G401 (cell line): ENCODE results near the gene SH2D1A. TPM values are rescaled to one million over a fixed set of nuclear protein-coding genes. Genes with fewer than 3 reads are reported as not detected.
"Not testable (repeated sequence)": the region's sequence is repeated elsewhere in the genome, so short reads cannot be mapped to it uniquely, and the experiment has no call there.

ENCODE experiments used
- DNase-seq: peaks from one replicate; pipeline ENCODE4 v3.0.0-alpha.2; 2015; ENCODE audit warnings: low spot score
- in situ Hi-C: cut with HindIII; loops from 2 replicates; pipeline ENCODE4 v1.10.0; 2016; ENCODE audit warnings: low sequenced_read_pairs, mixed read lengths
- total RNA-seq: library from RNA; depleted of rRNA; stranded (reverse); fragments of >200 nt; shearing (Covaris generic); gene quantifications from 2 replicates; pipeline ENCODE4 v1.2.3, GENCODE V29; 2014; rRNA removed

The SH2D1A gene
- total RNA-seq, result not detected in 2 replicates

DNA sequence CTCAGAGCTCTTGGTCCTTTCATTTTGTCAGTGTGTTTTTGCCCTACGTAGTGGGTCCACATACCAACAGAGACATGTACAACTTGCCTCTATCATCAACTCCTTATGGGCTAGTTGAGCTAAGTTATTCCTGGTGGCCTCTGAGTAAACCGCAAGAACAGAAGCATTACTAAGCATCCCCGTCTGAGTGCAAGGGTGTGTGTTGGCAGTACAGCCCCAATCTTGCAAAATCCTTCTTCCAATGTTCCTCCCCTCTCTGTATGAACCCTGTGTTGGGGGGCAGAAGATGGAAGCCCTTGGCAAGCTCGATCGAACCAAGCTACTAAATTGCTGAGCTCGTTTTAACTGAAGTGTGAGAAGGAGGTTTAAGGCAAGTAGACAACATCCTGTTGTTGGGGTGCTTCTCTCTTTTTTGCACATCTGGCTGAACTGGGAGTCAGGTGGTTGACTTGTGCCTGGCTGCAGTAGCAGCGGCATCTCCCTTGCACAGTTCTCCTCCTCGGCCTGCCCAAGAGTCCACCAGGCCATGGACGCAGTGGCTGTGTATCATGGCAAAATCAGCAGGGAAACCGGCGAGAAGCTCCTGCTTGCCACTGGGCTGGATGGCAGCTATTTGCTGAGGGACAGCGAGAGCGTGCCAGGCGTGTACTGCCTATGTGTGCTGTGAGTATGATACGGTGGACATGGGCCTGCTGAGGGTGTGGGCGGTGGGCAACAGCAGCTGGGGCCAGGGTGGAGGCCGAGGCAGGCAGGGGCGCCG, at the start of gene SH2D1A:
SH2D1A (plus strand) TSS at position 447 of the 760 bp plus-strand sequence; CDS start at position 527, 80 bp downstream.
- DNase-seq, result no peak
- in situ Hi-C loops, result no loop called here

DNA sequence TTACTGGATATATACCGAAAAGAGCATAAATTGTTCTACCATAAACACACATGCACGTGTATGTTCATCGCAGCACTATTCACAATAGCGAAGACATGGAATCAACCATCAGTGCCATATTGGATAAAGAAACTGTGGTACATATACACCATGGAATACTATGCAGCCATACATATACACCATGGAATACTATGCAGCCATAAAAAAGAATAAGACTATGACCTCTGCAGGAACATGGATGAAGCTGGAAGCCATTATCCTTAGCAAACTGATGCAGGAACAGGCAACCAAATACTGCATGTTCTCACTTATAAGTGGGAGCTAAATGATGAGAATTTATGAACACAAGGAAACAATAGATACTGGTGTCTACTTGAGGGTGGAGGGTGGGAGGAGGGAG, 47.0 kb upstream of the SH2D1A start:
- in situ Hi-C loops, DNase-seq: not testable (repeated sequence)

DNA sequence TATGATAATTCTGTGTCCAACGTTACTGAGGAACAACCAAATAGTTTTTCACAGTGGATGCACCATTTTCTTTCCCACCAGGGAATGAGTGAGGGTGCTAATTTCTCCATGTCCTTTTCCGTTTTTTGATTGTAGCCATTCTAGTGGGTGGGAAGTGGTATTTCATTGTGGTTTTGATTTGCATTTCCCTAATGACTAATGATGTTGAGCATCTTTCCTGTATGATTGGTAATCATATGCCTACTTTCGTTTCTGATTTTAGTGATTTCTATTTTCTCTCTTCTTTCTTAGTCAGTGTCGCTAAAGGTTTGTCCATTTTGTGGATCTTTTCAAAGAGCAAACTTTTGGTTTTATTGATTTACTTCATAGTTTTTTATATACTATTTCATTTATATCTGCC, 46.0 kb upstream of the SH2D1A start:
- DNase-seq, result no peak
- in situ Hi-C loops, result no loop called here

DNA sequence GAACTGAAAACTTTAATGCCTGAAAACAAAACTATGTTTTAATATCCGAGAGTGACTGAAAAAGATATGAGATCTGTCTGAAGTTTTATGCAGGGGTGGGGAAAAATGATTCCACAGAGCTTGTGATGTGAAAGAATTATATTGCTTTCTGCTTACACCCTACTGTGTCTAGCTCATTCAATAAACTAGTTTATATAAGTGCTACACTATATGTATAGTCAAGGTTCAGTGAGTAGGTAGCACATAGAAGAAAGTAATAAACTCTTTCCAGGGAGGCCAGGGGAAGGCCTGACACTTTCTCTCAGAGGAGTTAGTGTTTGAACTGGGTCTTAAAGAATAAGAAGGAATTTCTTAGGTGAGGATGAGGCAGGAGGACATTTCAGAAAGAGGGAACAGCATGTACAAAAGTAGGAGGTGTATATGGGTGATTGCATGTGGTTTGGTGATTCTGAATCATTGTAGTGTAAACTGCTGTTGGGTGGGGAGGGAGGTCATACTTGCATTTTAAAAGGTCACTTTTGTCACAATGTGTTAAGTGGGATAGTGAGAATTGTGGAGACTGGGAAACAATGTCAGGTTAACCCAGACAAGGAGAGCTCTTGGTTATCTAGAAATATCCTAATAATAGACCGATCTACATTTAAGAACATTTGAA, 39.0 kb upstream of the SH2D1A start:
- no peak for DNase-seq
- in situ Hi-C loops, result no loop called here

DNA sequence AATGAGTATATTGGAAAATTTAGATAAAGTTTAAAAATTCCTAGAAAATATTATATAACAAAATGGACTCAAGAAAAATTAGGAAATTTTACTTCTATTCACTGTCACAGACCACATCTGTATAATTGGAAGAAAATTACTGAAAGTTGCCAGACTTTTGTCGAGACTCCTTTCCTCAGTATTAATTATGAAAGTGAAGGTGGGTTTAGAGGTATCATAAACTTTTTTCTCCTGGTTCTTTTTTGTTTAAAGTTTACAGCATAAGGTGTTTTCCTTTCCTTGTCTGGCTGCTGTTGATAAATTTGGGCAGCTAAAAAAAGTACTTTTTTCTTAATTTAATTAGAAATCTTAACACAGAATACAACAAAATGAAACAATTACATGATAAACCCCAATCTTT, 20.6 kb upstream of the SH2D1A start:
- no peak for DNase-seq
- in situ Hi-C loops, result no loop called here

DNA sequence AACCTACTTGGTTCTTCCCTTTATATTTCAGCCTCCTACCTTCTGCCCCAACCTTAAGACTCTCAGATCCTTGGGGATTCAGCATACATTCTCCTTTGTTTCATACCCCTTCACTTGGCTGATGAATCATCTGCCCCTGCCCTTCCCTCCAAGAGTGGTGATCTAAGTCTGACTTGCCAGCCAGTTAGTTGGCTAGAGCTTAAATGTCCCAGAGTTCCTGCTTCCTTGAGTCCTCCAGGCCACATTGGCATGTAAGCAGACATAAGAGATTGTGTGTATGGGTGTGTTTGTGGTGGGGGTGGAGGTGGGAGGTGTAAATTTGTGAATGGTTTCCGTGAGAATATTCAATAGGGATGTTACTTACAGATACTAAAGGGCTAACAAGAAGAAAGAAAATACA, 17.6 kb upstream of the SH2D1A start:
- in situ Hi-C loops, result no loop called here
- DNase-seq, result no peak

DNA sequence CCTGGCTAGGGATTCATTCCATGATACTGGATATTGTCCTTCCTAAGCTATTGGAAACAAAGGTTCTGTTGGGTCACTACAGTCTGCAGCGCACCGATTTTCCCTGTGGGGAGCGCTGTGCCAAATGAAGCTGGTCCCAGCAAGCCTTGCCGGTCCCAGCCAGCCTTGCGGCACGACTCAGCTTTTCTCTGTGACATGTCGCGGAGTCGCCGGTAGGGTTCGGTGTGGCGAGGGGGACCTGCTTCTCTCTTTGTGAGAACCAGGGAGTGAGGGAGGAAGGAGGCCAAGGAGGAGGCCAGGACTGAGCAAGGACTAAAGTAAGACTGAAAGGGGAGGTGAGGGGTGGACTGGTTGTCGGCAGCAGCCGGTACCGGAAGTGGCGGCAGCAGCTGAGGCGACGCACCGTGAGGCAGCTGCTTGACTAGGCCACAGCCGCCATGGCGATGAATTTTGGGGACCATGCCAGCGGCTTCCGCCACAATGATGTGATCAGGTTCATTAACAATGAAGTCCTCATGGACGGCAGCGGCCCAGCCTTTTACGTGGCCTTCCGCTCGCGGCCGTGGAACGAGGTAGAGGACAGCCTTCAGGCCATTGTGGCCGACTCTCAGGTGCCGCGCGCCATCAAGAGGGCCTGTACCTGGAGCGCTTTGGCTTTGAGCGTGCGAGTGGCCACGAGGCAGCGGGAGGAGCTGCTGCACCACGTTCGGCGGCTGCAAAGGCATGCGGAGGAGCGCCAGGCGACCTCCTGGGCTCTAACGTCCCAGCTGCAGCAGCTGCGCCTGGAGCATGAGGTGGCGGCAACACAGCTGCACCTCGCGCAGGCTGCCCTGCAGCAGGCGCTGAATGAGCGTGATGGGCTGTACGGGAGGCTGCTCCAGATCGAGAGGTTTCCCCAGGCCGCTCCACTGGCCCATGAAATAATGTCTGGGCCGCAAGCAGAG, 13.6 kb upstream of the SH2D1A start, which contains the start of gene TEX13D:
TEX13D (plus strand) TSS at position 180 of the 944 bp plus-strand sequence; CDS start at position 438, 258 bp downstream.
- no peak for DNase-seq
- in situ Hi-C loops, result no loop called here

DNA sequence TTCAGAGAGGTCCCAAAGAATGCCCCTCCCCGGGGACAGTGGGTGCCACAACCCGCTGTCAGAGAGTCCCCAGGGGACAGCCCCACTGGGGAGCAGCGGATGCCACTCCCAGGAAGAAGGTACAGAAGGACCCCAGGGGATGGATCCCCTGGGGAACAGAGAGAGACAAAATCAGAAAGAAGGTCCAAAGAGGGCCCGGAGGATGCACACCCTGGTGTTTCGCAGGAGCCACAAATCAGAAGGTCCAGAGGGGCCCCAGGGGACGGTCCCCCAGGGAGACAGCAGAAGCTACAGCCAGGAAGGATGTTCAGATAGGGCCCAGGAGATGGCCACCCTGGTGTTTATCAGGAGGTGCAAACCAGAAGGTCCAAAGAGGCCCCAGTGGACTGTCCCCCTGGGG, 12.5 kb upstream of the SH2D1A start:
- no peak for DNase-seq
- in situ Hi-C loops, result no loop called here

DNA sequence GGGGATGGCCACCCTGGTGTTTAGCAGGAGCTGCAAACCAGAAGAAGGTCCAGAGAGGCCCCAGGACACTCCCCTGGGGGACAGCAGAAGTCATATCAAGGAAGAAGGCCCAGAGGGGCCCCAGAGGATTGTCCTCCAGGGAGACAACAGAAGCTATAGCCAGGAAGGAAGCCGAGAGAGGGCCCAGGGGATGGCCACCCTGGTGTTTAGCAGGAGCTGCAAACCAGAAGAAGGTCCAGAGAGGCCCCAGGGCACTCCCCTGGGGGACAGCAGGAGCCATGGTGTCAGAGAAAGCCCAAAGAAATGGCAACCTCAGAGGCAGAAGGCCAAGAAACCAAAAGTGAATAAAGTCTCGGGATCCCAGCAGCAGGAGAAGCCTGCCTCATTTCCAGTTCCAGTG, 11.8 kb upstream of the SH2D1A start:
- DNase-seq, in situ Hi-C loops: not testable (repeated sequence)

DNA sequence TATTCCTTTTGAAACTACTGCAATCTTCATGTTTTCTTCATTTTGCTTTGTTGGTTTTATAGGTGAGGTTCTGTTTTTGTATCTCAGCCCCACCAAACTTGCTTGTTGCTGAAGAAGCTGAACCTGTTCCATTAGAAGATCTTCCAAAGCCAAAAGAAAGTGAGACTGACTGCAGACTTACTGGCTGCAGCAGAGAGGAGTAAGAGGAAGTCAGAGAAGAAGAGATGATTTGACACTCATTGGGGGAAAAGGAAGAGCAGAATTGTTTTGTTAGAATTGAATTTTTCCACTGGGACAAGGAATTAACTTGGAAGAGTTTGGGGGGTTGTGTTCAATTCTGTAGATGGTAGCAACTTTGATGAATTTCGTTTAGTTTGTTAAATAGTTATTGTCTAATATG, 10.8 kb upstream of the SH2D1A start:
- DNase-seq, result no peak
- in situ Hi-C loops, result no loop called here

DNA sequence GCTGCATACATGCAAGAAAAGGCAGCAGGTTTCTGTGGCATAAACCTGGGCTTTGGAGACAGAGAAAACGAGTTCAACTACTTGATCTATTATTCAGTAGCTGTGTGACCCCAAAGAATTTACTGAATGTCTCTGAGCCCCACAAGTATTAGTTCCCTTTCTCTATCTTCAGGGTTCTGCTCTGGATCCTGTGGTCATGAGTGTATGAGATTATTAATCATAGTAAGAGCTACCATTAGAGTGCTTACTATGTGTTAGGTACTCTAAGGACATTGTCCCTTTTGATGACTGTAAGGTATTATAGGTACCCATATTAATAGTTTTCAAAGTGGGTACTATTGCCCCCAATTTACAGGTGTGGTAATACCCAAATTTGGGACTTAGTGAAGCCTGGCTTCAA, 8.4 kb upstream of the SH2D1A start:
- no peak for DNase-seq
- in situ Hi-C loops, result no loop called here

DNA sequence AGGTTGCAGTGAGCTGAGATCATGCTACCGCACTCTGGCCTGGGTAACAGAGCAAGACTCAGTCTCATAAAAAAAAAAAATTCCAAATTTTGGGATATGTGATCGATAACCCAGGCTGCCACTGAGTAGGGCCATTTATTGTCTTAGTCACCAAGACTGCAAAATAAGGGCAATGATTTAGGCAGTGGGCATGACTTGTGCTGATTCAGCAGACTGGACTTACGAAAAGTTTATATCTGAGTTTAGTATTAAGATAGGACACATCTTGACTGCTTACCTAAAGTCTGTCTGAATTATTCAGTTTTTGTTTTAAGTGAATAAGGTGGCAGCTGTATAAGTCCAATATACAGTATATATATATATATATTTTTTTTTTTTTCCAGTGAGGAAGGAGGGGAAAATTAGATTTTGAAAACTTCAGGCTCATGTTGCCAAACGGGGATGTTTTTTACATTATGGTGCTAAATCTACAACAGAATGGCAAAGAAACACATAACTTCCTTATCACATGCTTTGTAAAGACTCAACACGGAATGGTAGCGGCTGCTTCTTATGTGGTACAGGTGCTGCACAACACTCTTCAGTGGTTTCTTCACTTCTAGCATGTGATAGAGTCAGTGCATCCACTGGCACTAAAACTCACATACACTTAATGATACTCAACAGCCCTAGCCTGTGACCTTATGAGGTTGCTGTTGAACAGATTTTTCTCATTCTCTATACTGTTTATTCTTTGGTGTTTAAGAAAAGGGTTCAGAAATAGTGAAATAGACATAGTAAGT, 7.4 kb upstream of the SH2D1A start:
- no peak for DNase-seq

DNA sequence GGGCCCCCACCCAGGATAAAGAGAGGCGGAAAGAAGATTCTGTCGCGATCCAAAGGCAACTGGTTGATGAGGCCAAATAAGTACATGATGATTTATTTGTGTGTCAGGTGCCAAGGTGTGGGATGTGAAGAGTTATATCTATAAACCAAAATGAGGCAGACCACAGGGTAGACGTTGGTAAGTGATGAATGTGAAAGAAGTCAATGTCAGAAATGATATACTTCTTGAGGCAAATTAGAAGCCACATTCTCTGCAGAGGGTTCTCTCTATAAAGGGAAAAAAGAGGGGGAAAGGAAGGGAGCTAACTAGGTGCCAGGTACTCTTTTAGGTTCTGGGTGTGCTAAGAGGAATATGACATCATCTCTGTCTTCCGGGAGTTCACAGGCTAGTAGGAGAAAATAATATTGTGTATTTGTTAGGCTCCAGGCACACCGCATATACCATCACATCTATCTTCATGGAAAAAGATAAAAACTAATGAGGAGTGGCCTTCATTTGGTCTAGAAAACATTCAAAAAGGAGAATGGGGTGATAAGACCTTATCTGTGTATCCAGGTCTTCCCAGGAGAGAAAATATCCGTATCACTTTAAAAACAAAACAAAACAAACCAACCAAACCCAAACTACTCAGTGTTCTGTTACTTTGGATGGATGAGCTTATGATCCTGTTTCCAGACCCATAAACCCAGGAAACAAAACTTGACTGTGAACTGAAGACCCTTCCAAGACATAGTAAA, 4.8 kb upstream of the SH2D1A start:
- DNase-seq, result no peak
- in situ Hi-C loops, result no loop called here

More for the DNA sequence above, 7.4 kb upstream of the SH2D1A start:
- in situ Hi-C loops, result no loop called here

DNA sequence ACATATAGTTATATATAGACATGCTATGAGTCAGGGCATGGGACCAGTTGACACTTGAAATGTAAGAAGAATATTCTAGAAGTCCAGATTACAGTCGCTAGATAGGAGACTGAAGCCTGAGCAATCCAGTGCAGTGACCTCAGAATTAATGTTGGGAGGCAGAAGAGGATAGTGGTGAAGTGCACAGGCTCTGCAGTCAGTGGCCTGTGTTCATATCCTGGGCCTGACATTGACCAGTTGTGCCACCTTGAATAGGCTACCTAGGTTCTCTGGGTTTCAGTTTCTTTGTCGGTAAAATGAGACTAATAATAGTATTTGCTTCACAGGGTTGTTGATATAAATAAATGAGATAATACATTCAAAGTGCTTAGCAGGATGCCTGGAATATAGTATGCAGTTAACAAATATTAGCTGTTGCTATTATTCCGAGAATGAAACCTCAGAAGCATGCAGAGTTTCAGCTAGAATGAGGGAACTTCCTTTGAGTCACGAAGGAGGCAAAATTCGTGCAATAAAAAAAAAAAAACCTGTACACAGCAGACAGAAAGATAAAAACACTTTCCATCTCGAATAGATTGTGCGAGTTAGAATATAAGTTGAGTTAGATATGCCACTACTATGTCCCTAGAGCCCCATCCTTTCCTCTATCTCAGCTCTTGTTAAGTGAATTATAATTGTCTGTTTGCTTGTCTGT, 4.0 kb upstream of the SH2D1A start:
- no peak for DNase-seq
- in situ Hi-C loops, result no loop called here

DNA sequence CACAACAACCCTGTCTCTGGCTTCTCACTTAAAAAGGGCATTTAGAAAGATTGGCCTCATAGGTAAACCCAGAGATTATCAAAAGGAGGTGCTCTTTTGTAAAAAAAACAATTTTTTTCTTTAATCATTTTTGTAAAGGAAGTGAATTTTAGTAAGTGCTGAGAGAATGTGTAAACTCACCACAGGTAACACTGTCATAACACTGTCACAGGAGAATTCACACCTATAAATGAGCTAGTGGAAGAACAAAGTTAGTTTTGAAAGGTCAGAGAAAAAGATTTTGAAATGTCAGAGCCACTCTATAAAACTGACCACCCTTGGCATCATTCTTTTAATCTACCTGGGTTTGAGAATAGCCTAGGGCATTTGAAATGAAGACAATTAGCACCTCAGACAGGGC, 3.3 kb upstream of the SH2D1A start:
- in situ Hi-C loops, result no loop called here
- no peak for DNase-seq

DNA sequence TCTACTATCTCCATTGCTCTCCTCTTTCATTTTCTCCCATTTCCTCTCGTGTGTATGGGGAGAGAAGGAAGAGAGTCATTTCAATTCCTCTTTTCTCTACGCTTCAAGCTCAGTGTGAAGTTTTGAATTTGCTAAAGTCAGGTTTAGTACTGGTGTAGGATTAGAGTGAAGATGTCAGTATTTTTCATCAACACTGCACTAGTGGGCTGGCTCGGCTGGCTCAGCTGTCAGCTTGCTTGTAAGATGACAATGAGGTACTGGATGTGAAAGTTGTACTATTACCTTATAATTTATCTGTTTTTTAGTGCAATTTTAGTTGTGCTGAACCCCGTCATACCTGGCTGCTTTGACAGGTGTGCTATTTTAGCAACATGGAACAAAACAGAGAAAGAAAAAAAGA, 2.1 kb upstream of the SH2D1A start:
- in situ Hi-C loops, result no loop called here
- DNase-seq, result no peak

DNA sequence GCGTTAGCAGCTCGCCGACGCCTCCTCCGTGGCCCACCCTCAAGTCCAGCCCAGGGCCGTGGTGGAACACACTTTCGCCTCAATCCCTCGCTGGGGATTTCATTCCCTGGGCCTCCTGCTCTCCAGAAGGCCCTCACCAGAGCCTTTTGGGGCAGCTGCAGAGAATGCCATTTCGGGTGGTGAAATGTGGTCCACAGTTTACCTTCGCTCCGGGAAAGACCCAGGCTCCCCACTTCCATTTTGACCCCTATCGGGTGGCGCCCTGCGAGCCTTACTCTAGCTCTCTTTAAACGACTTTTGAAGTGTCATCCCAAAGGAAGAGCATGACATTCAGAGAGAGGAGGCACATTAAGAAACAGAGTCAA, 496 bp downstream of the SH2D1A start:
- in situ Hi-C loops, result no loop called here
- DNase-seq, result no peak

DNA sequence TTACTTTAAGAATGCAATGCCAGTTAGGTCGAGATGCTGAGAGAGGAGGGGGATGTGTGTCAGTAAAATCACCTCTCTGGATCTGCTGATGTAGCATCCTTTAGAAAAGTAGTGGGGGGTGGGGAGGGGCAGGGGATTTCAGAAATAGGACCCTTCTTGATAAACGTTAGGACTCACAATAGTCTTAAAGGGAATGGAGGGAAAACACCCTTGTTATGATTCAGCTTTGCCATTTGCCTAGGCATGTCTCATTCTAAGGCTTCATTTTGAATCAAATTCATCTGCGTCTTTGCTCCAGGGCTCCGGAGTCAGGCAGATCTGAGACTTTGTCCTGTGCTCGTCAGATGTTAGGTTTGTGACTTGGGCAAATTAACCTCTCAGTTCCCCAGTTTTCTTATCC, 879 bp downstream of the SH2D1A start:
- no peak for DNase-seq
- in situ Hi-C loops, result no loop called here
